Left forelimb (tissue), 1 donor: ENCODE results near the gene TJP3.

Experiments used
- DNase-seq: peaks from one replicate; pipeline ENCODE4 v3.0.0-alpha.2; 2018; ENCODE audit warnings: low spot score

Gene TJP3

DNA sequence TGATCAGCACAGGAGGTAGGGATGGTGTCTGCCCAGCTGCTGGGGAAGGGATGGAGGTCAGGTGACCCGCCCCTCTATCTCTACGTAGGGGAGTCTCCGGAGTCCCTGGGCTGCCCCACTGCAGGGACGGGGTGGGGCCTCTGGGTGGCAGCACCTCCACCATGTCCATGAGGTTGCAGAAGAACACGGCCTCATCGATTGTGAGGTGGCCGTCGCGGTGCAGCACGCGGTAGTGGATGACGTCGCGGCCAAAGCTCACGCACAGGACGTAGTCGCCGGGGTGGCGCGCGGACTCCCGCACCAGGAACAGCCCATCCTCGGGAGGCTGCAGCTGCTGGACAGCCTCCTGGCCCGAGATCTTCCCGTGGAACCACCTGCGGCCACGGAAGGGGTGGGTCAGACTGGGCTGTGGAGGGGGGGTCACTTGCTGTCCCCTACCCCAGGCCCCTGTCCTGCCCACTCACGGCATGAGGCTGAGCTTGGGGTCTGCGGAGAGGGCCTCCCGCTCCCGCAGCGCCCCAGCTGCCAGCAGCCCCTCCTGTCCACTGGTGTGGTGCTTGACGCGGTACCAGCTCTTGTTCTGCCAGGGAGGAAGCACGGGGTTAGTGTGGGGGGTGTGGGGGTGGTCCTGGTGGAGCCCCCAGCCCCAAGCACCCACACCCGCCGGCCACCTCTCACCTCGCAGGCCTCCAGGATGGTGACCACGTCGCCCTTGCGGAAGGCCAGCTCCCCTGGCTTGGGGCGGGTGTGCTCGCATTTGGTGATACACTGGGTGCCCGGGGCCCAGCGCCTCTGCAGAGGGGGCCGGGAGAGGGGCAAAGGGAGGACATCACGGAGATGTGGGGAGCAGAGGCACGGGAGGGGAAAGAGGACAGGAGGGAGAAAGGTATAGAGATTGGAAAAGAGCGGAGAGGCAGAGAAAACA is 75.7 kb downstream of the TJP3 start:
- no peak for DNase-seq

DNA sequence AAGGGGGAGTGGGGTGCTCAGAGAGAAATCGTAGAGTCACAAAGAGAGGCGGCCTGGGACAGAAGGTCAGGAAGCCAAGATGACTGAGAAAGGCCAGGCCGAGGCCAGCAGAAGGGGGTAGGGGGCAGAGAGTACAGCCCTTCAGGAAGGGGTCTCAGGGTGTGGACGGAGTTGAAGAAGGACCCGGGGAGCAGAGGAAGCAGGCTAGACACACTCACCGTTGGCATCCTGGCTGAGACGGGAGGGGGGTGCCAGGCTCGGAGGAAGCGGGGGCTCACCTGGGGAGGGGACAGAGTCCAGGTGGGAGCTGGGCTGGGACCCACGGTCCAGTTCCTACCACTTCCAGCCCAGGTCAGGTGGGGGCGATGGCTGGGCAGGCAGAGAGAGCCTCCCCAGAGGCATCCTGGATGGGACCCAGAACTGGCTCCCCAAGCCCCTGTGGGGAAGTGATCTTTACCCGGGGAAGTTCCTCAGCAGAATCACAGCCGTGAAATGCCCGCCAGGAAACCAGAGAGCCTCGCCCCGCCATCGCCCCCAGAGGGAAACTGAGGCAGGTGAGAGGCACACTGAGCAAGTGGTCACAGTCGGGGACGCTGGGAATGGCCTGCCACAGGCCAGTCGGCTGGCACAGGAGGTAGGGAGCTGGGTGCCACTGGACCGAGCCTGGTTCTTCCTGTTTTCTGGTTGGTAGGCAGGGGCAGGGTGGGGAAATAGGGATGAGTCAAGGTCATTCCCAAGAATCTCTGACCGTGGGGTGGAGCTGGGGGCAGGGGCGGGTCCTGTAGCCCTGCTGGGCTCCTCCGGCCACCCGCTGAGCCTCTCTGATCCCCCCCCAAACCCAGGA is 76.6 kb downstream of the TJP3 start:
- no peak for DNase-seq

DNA sequence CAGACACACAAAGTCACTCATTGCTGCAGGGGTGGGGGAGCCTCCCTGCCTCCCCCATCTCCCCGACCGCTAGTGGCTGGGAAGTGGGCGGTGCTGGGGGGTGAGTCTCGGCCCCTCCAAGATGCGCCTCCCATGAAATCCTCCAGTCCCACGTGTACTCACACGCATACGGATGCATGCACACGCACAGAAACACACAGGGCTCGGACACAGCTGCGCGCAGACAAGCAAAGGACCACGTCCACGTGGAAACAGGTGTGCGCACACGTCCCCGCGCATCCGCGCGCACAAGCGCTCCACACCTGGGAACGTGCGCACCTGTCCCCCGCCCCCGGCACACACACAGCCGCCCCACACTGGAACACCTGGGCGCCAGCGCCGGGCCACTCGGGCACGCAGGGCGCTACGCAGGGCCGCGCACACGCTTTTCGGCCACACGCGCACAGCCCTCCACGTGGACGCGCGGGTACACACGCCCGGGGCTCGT is 77.3 kb downstream of the TJP3 start:
- DNase-seq: no peak

DNA sequence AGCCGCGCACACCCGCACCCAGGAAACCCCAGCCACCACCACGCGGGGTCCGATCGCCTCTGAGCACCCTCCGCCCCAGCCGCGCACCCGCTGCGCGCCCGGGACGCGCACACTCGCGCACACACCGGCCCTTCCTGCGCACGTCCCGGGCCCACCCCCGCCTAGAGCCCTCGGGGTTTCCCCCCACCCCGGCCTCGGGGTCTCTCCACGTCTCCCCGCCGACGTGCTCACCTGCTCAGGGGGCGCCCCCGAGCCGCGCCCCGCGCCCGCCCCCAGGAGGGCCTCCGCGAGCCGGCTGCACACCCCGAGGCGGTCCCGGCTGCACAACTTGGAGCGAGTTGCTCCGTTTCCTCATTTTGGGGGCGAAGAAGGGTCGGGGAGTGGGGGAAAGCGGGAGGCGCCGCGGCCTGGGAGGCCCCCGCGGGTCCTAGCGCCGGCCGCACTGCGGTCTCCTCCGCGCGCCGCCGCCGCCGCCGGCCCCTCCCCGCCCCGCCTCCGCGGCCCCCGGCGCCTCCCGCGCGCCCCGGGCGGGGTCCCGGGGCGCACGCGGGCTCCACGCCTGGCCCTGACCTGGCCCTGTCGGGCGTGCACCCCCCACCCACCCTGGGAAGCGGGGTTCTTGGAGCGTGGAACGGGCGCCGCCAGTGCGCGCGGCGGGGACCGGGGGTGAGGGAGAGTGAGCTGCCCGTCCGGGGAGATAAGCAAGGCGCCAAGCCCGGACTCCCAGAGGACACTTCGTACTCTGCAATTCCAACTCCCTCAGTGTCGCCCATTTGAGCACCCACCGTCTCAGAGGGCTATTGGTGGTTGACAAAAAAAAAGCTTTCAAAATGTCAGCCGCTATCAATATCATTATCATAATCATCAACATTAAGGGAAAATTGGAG is 78.0 kb downstream of the TJP3 start, which contains the start of gene MATK:
MATK (minus strand) TSS at position 444 of the 887 bp plus-strand sequence. CDS start 1,246 bp downstream, outside the sequence.
- no peak for DNase-seq

DNA sequence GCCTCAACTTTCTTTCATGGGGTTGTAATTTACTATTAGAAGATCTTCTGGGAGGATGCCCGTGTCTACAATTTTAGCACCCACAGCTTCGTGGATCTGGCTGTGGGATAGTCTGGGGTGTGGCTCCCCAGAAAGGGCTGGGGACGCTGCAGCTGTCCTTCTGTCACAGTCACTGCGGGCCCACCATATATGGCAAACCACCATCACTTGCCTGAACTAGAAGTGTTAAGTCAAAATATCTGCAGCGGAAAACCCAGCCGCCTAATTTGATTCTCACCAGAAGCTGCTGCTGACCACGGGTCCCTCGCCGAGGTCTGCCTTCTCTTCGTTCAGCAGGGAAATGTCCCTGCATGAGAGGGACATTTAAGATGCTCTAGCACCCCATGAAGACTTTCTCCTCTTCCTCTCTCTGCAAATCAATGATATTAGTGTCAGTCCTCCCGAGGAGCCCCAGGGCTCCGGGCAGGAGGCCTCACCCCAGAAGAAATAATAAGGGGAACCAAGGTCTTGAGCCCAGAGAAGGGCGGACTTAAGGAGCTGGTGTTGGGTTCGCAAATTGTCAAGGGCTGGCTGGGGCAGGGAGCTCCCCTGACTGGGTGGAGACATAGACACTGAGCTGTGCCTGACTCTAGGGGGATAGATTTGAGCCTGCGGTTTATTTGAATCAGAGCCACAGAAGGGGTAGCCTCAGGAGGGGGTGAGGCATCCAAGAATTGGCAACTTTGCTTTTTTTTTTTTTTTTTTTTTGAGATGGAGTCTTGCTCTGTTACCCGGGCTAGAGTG is 81.0 kb downstream of the TJP3 start:
- no peak for DNase-seq

DNA sequence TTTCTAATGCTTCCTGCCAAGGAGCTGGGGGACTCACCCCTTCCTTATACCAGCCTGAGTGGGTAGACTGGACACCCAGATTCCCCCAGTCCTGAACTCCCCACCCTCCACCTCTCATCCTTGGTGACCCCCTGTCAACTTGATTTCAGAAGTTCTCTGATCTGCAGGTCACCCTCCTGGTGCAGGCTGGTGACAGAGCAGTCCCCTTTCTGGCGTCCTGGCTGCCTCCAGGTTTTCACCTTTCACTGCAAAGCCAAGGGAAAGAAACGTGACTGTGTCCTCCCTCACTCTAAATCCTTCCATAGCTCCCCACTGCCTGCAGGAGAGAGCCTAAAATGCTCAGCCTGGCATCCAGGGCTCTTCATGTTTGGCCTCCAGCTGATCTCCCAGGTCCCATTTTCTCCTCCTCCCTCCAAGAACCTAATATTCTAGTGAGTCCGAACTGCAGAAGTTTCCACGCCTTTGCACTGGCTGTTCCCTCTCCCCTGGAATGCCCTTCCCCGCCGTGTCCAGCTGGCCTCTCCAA is 82.1 kb downstream of the TJP3 start:
- DNase-seq: no peak

DNA sequence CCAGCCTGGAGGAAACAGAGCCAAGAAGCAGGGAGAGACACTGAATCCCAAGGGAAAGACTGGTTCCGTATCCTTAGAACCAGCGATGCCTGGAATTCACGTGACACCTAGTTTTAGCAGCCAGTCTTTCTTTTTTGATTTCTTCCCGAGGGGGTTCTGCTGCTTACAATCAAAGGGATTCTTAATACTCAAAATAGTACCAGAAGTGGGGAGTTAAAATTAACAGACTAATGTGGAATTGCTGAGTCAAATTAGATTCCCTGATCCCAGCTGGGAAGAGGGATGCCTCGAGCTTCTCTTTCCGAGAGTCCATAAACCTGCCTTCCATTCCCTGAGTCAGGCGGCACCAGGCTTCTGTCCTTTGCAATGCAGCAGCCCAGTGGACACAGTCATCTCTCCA is 82.8 kb downstream of the TJP3 start:
- DNase-seq: no peak

DNA sequence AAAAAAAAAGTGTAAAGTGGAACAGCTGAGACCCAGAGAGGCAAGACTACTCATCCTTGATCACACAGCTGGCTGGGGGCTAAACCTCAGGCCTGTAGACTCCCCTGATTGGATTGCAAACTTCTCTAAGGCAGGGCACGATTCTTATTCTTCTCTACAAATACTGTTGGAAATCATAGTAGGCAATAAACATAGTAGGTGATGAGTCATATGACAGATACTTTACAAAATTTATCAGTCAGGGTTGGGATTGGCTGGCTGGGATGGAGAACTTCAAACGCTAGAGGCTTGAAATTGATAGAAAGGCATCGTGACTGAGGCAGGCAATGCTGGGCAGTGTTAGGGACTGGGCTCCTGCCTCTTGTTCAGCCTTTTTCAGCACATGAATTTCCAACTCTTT is 83.9 kb downstream of the TJP3 start:
- DNase-seq: no peak

DNA sequence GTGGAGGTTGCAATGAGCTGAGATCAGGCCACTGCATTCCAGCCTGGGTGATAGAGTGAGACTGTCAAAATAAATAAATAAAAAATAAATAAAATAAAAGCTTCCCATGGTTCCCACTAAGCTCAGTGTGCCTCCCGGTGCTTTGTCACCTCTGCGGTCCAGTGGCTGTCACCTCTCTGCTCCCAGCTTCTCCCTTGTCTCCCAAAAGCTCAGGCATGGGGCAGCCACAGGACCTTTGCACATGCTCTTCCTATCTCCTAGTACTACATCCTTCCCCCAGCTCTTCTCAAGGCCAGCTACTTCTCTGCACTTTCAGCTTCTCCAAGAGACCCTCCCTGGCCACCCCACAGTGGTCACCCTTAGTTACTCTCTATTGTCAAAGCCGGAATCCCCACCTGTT is 85.6 kb downstream of the TJP3 start:
- DNase-seq: no peak

DNA sequence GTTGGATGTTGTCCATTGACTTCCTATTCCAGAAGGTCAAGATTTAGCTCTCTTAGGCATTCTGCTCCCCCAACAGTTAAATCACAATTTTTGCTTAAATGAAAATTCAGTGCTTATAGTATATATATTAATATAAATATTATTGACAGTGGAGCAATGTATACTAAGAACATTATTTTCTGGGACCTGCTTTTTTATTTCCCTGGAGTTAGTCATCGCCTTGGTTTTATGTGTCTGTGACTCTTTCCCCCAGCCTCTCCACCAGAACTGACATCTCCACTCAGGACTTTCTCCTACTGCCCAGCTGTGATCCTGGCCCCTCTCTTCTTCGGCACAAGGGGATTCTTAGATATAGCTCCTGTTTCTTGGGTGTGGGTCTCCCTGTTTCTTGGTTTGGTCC is 88.2 kb downstream of the TJP3 start:
- DNase-seq: no peak

DNA sequence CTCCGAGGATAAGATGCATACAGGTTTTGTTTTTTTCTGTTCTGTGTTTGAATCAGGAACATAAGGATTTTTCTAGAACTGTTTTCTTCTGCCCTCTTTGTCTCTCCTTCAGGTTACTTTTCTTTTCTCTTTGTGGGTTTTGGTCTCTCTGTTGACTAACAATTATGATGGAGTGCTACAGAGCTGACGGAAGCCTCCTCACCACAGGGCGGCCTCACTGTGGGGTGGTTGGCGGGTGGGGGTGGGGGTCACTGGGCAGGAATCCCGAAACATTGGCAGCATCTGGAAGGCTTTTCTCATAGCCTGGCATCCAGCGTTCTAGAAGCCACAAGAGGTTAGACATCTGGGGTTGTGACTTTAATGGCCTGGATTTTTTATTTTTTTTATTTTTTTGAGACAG is 90.0 kb downstream of the TJP3 start:
- DNase-seq: no peak
